ENCODE data around the gene TLE3. TPM values are rescaled to one million over a fixed set of nuclear protein-coding genes. Genes with fewer than 3 reads are reported as not detected.
"Not testable (repeated sequence)": the region's sequence is repeated elsewhere in the genome, so short reads cannot be mapped to it uniquely, and the experiment has no call there.

The TLE3 gene
- total RNA-seq, 1 donor from 2014 or later: 124 TPM

DNA sequence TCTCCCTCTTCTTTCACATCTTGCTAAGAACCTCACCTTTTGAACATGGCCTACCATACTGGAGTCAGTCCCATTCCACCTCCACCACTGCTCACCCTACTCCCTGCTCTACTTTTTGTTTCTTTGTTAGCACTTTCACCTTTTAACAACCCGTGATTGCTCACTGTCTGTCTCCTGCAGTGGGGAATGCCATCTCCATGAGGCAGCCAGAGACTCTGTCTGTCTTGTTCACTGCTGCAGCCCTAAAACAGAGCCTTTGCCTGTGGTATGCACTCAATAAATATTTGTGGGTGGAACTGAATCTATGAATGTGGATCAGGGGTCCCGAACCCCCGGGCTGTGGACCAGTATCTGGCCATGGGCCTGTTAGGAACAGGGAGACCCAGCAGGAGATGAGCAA lies 16.5 kb upstream of the TLE3 start:
- DNase-seq (ENCODE audit: low spot score, unreplicated experiment): no peak
- peaks cover 24% of the 10 kb centered on the region for H3K4me1 Mint-ChIP-seq (ENCODE audit: low read depth)
- no peaks in the 10 kb centered on the region for H3K36me3 Mint-ChIP-seq (ENCODE audit: insufficient read depth)
- peaks cover 63% of the 10 kb centered on the region for H3K27me3 Mint-ChIP-seq
- no peak overlapping the region for H3K27ac Mint-ChIP-seq
- H3K9me3 Mint-ChIP-seq (ENCODE audit: low read depth): no peaks in the 10 kb centered on the region
- TF ChIP-seq, protein P1, sequence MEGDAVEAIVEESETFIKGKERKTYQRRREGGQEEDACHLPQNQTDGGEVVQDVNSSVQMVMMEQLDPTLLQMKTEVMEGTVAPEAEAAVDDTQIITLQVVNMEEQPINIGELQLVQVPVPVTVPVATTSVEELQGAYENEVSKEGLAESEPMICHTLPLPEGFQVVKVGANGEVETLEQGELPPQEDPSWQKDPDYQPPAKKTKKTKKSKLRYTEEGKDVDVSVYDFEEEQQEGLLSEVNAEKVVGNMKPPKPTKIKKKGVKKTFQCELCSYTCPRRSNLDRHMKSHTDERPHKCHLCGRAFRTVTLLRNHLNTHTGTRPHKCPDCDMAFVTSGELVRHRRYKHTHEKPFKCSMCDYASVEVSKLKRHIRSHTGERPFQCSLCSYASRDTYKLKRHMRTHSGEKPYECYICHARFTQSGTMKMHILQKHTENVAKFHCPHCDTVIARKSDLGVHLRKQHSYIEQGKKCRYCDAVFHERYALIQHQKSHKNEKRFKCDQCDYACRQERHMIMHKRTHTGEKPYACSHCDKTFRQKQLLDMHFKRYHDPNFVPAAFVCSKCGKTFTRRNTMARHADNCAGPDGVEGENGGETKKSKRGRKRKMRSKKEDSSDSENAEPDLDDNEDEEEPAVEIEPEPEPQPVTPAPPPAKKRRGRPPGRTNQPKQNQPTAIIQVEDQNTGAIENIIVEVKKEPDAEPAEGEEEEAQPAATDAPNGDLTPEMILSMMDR (IDR thresholded peaks at IDR 0.05; ENCODE audit: unreplicated experiment): no peak
- no peak overlapping the region for H3K4me3 Mint-ChIP-seq (ENCODE audit: low read depth)

DNA sequence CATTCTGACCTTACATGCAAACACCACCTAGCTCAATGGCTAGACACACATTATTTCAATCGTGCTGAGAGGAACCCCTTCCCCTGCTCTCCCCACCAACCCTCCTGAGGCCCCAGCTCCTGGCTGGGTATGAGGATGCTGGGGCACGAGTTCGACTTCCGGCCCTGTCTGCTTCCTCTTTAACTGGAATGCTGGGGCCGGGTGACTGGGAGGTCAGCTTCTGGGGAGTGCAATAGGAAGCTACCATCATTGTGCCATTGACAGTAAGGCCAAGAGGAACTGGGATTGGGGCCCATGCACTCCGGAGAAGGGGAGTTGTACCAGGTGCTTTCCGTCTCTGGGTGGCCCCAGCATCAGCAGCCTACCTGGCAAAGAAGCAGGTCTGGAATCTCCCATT lies 15.6 kb upstream of the TLE3 start:
- Mint-ChIP-seq H3K36me3 (ENCODE audit: insufficient read depth) (no peaks in the 10 kb centered on the region), H3K27me3 (peaks cover 61% of the 10 kb centered on the region), H3K27ac (no peak overlapping the region), H3K4me3 (ENCODE audit: low read depth) (no peak overlapping the region), H3K4me1 (ENCODE audit: low read depth) (peaks cover 24% of the 10 kb centered on the region), H3K9me3 (ENCODE audit: low read depth) (no peaks in the 10 kb centered on the region)
- DNase-seq (ENCODE audit: low spot score, unreplicated experiment): no peak
- TF ChIP-seq, protein P1 (IDR thresholded peaks at IDR 0.05; ENCODE audit: unreplicated experiment): no peak

DNA sequence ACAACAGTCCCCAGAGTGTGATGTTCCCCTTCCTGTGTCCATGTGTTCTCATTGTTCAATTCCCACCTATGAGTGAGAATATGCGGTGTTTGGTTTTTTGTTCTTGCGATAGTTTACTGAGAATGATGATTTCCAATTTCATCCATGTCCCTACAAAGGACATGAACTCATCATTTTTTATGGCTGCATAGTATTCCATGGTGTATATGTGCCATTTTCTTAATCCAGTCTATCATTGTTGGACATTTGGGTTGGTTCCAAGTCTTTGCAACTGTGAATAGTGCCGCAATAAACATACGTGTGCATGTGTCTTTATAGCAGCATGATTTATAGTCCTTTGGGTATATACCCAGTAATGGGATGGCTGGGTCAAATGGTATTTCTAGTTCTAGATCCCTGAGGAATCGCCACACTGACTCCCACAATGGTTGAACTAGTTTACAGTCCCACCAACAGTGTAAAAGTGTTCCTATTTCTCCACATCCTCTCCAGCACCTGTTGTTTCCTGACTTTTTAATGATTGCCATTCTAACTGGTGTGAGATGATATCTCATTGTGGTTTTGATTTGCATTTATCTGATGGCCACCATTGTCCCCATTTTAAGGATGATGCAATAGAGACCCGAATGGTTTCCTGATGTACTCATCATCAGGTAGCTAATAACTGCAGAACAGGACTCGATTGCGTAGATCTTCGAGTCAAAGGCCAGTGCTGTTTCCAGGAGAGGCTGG lies 15.0 kb upstream of the TLE3 start:
- not testable (repeated sequence) for H3K4me3 Mint-ChIP-seq (ENCODE audit: low read depth); H3K27ac Mint-ChIP-seq; H3K36me3 Mint-ChIP-seq (ENCODE audit: insufficient read depth); DNase-seq (ENCODE audit: low spot score, unreplicated experiment); H3K9me3 Mint-ChIP-seq (ENCODE audit: low read depth)
- Mint-ChIP-seq H3K4me1 (ENCODE audit: low read depth) (peaks cover 24% of the 10 kb centered on the region), H3K27me3 (peaks cover 57% of the 10 kb centered on the region)

DNA sequence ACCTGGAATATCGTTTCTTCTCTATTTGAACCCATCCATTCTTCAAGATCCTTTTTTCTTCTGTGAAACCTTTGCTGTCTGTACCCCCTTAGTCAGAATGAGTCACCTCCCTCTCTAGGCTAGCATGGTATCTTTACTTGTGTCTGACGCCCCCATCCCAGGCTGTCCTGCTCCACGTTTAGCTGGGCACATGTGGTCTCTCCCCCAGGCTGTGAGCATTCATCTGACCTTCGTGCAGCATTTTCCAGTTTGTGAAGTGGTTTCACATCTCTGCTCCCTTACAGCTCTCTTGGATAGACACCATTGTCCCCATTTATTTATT lies 14.3 kb upstream of the TLE3 start:
- Mint-ChIP-seq H3K27me3 (peaks cover 57% of the 10 kb centered on the region), H3K4me1 (ENCODE audit: low read depth) (peaks cover 24% of the 10 kb centered on the region)

DNA sequence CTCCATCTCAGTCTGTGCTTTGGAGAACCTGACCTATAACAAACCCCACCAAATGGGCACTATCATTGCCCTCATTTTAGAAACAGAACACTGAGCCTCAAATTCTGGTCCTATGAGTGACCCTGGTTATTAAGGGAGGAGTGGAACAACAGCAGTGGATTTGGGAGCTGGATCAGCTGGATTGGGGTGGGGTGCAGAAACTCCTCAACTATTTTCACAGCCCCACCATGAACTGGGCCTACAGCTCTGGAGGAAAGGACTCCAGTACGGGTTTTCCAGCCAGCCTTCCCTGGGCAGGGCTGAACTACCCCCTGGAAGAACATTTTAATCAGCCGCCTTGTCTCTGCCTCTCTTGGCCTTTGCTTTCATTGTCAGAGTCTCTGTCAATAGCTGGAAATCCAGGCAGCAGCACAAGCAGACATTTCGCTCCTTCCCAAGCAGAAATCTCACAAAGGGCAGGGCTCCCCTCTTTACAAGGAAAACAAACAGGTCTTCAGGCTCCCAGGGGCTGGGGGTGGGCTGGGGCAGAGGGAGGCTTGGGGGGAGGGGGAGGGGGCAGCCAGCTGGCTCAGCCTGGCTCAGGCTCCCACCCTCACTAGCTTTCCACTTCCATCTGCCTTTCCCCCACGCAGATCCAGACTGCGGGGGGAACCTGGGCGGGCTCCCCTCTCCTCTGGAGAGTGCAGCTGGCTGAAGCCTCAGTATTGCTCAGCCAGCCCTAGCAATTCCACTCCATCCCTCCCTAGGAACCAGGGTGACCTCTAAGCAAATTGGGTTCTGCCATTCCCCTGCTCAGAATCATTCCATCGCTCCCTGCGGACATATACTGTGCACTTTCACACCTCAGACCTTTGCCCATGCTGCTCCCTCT lies 13.7 kb upstream of the TLE3 start:
- H3K9me3 Mint-ChIP-seq (ENCODE audit: low read depth): no peaks in the 10 kb centered on the region
- H3K36me3 Mint-ChIP-seq (ENCODE audit: insufficient read depth): no peaks in the 10 kb centered on the region
- peak overlapping the region; percentile 91 for H3K27ac Mint-ChIP-seq
- peaks cover 57% of the 10 kb centered on the region for H3K27me3 Mint-ChIP-seq
- H3K4me1 Mint-ChIP-seq (ENCODE audit: low read depth): peaks cover 24% of the 10 kb centered on the region
- peak; percentile 43 for DNase-seq (ENCODE audit: low spot score, unreplicated experiment)
- TF ChIP-seq, protein P1 (IDR thresholded peaks at IDR 0.05; ENCODE audit: unreplicated experiment): no peak
- H3K4me3 Mint-ChIP-seq (ENCODE audit: low read depth): peak overlapping the region; percentile 0

More for the DNA sequence above, 14.3 kb upstream of the TLE3 start:
- TF ChIP-seq, protein P1 (IDR thresholded peaks at IDR 0.05; ENCODE audit: unreplicated experiment): no peak
- Mint-ChIP-seq H3K36me3 (ENCODE audit: insufficient read depth) (no peaks in the 10 kb centered on the region), H3K4me3 (ENCODE audit: low read depth) (peak overlapping the region; percentile 0), H3K9me3 (ENCODE audit: low read depth) (no peaks in the 10 kb centered on the region), H3K27ac (peak overlapping the region; percentile 34)
- DNase-seq (ENCODE audit: low spot score, unreplicated experiment): no peak
